ENCODE measurements around the gene SP3.

DNA sequence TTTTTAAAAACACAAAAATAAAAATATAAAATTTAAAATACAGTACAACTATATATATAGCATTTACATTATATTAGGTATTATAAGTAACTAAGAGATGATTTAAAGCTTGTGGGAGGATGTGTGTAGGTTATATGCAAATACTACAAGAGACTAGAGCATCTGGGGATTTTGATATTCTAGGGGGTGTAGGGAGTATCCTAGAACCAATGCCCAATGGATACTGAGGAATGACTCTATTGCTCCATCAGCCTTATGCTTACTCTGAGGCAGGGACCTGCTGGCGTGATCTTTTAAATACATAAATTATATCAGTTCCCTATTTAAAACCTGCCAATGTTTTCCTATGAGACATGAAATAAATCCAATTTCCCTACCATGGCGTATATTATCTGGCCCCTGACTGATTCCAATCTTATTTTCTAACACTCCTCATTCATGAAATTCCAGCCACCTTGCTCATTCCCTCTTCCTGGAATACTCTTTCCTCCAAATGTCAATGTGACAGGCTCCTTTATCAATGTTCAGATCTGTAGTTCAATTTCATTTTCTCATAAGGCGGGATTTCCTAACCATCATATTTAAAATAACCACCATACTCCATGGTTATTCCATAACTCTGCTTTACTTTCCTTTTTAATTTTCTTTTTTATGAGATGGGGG, 22.2 kb downstream of the SP3 start:
- TF ChIP-seq, protein P1, sequence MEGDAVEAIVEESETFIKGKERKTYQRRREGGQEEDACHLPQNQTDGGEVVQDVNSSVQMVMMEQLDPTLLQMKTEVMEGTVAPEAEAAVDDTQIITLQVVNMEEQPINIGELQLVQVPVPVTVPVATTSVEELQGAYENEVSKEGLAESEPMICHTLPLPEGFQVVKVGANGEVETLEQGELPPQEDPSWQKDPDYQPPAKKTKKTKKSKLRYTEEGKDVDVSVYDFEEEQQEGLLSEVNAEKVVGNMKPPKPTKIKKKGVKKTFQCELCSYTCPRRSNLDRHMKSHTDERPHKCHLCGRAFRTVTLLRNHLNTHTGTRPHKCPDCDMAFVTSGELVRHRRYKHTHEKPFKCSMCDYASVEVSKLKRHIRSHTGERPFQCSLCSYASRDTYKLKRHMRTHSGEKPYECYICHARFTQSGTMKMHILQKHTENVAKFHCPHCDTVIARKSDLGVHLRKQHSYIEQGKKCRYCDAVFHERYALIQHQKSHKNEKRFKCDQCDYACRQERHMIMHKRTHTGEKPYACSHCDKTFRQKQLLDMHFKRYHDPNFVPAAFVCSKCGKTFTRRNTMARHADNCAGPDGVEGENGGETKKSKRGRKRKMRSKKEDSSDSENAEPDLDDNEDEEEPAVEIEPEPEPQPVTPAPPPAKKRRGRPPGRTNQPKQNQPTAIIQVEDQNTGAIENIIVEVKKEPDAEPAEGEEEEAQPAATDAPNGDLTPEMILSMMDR (IDR thresholded peaks at IDR 0.05) = no peak
- no peak for TF ChIP-seq POLR2A (IDR thresholded peaks at IDR 0.05)

Data from right lobe of liver (tissue), 4 donors.